ENCODE data around the gene TIMM23. TPM values are rescaled to one million over a fixed set of nuclear protein-coding genes. Genes with fewer than 3 reads are reported as not detected.

The TIMM23 gene
- total RNA-seq, 1 donor from 2014 or later = 93.2 TPM

DNA sequence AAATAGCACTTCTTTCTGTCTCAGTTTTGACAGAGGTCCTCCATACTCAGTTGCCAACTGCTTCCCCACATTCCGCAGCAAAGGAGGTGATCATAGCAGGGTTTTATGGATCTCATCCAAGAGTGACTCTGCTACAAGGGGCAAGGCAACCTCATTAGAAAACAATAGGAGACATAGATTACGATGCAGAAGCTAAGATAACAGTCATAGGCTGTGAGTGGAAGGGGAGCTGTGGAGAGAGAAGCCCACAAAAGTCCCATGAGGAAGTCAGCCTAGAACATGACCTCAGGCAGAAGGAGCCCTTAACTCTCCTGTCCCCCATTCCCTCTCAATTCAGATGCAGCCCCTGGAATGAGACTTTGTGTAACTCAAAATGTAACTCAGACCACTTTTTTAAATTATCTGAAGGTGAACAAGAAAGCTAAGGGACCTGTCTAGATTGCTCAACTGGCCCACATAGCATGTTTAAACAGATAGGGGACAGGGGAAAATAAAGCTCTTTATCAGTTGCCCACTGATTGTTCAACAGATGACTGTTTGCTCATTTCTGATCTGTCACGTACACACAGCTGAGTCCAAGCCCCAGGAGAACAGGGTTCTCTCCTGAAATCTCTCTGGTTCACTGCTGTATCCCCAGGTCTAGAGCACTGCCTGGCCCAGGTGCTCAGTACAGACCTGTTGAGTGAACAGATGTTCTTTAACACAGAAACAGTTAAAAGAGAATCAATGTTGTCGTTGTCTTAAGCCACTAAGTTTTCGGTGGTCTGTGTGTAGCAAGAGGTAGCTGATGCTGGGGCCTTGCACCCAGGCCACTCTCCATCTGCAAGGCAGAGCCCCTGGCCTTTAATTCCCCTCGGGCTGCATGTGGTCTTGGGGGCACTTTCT lies 59.6 kb downstream of the TIMM23 start:
- H3K4me3 Mint-ChIP-seq (ENCODE audit: unreplicated experiment) = no peak overlapping the region
- TF ChIP-seq, protein P1, sequence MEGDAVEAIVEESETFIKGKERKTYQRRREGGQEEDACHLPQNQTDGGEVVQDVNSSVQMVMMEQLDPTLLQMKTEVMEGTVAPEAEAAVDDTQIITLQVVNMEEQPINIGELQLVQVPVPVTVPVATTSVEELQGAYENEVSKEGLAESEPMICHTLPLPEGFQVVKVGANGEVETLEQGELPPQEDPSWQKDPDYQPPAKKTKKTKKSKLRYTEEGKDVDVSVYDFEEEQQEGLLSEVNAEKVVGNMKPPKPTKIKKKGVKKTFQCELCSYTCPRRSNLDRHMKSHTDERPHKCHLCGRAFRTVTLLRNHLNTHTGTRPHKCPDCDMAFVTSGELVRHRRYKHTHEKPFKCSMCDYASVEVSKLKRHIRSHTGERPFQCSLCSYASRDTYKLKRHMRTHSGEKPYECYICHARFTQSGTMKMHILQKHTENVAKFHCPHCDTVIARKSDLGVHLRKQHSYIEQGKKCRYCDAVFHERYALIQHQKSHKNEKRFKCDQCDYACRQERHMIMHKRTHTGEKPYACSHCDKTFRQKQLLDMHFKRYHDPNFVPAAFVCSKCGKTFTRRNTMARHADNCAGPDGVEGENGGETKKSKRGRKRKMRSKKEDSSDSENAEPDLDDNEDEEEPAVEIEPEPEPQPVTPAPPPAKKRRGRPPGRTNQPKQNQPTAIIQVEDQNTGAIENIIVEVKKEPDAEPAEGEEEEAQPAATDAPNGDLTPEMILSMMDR (IDR thresholded peaks at IDR 0.05; ENCODE audit: insufficient read depth, low read depth, low read length) = no peak
- no peak for TF ChIP-seq EZH2 (IDR thresholded peaks at IDR 0.05; ENCODE audit: insufficient read depth, low read length)
- H4K20me1 ChIP-seq (ENCODE audit: insufficient read depth, low read length) = peaks cover 29% of the 10 kb centered on the region
- FAIRE-seq = no peak
- no peak overlapping the region for H3K9ac ChIP-seq (ENCODE audit: low read length)
- no peak overlapping the region for H3K27ac Mint-ChIP-seq (ENCODE audit: unreplicated experiment)
- H3K4me2 ChIP-seq (ENCODE audit: low read length) = no peak overlapping the region
- no peaks in the 10 kb centered on the region for H3K9me3 ChIP-seq (ENCODE audit: insufficient read depth, low read depth, low read length)
- no peak overlapping the region for H3K27ac ChIP-seq (ENCODE audit: low read depth, low read length)
- H3K4me3 ChIP-seq (ENCODE audit: insufficient read depth, low read depth, low read length) = no peak overlapping the region
- H3K4me1 Mint-ChIP-seq (ENCODE audit: low read depth, unreplicated experiment) = peaks cover 26% of the 10 kb centered on the region
- no peaks in the 10 kb centered on the region for H3K36me3 Mint-ChIP-seq (ENCODE audit: low read depth, unreplicated experiment)
- peaks cover 2% of the 10 kb centered on the region for H3K27me3 ChIP-seq (ENCODE audit: insufficient read depth, low read length)
- H3K36me3 ChIP-seq (ENCODE audit: insufficient read depth, low read length) = no peaks in the 10 kb centered on the region
- H3K27me3 Mint-ChIP-seq (ENCODE audit: low read depth, unreplicated experiment) = no peaks in the 10 kb centered on the region
- peaks cover 36% of the 10 kb centered on the region for H3K79me2 ChIP-seq (ENCODE audit: insufficient read depth, low read length)
- no peak overlapping the region for H2AFZ ChIP-seq (ENCODE audit: low read depth, low read length)
- peaks cover 30% of the 10 kb centered on the region for H3K4me1 ChIP-seq (ENCODE audit: insufficient read depth, low read length)
- H3K9me3 Mint-ChIP-seq (ENCODE audit: unreplicated experiment) = no peaks in the 10 kb centered on the region
- no peak for DNase-seq (ENCODE audit: low read depth)

DNA sequence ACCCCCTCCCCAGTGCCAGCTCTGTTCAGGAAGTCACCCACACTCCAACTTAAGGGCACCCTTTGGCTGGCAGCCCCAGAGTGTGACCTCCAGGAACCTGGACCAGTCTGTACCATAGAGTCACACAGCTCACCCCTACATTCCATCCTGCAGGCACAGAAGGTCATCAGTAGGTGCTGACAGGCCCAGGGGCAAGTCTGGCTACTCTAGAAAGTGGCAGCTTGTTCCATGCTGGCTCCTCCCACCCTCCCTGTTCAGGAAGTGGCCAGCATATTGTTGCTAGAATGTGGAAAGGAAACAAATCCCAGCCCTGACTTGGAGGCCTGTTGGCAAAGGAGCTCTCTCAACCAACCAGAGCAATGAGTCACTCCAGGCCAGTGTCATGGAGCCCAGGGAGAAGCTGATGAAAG lies 61.3 kb downstream of the TIMM23 start:
- Histone ChIP-seq H3K4me2 (ENCODE audit: low read length) (no peak overlapping the region), H3K27me3 (ENCODE audit: insufficient read depth, low read length) (peaks cover 2% of the 10 kb centered on the region), H2AFZ (ENCODE audit: low read depth, low read length) (peak overlapping the region; percentile 75), H3K27ac (ENCODE audit: low read depth, low read length) (no peak overlapping the region), H3K36me3 (ENCODE audit: insufficient read depth, low read length) (no peaks in the 10 kb centered on the region), H4K20me1 (ENCODE audit: insufficient read depth, low read length) (peaks cover 12% of the 10 kb centered on the region), H3K4me3 (ENCODE audit: insufficient read depth, low read depth, low read length) (no peak overlapping the region), H3K9me3 (ENCODE audit: insufficient read depth, low read depth, low read length) (no peaks in the 10 kb centered on the region), H3K79me2 (ENCODE audit: insufficient read depth, low read length) (peaks cover 19% of the 10 kb centered on the region), H3K4me1 (ENCODE audit: insufficient read depth, low read length) (peaks cover 16% of the 10 kb centered on the region), H3K9ac (ENCODE audit: low read length) (no peak overlapping the region)
- Mint-ChIP-seq H3K27me3 (ENCODE audit: low read depth, unreplicated experiment) (peaks cover 3% of the 10 kb centered on the region), H3K36me3 (ENCODE audit: low read depth, unreplicated experiment) (no peaks in the 10 kb centered on the region), H3K4me1 (ENCODE audit: low read depth, unreplicated experiment) (peaks cover 12% of the 10 kb centered on the region), H3K9me3 (ENCODE audit: unreplicated experiment) (no peaks in the 10 kb centered on the region), H3K27ac (ENCODE audit: unreplicated experiment) (peak overlapping the region; percentile 89), H3K4me3 (ENCODE audit: unreplicated experiment) (peak overlapping the region; percentile 23)
- DNase-seq (ENCODE audit: low read depth) (peak; percentile 67), FAIRE-seq (no peak)
- TF ChIP-seq, protein P1 (IDR thresholded peaks at IDR 0.05; ENCODE audit: insufficient read depth, low read depth, low read length) = no peak
- no peak for TF ChIP-seq EZH2 (IDR thresholded peaks at IDR 0.05; ENCODE audit: insufficient read depth, low read length)

All from astrocyte (in vitro differentiated cells and primary cell).